Neuronal stem cell (in vitro differentiated cells): Measurements from ENCODE around the gene GDPD5.

Experiments used
- DNase-seq: peaks from one replicate; pipeline ENCODE4 v3.0.0-alpha.2; 2013; ENCODE audit warnings: low spot score
- H2AFZ ChIP-seq: one replicate; pipeline ENCODE4 v1.6.1; 2013; ENCODE audit warnings: mild to moderate bottlenecking, low read length, inconsistent platforms
- H2AK5ac ChIP-seq: 2 replicates; pipeline ENCODE4 v1.6.1; 2013; ENCODE audit warnings: low read depth, mild to moderate bottlenecking, inconsistent platforms, low read length, moderate library complexity, mixed read lengths
- H2BK120ac ChIP-seq: 2 replicates; pipeline ENCODE4 v1.6.1; 2013; ENCODE audit warnings: low read depth, mild to moderate bottlenecking, inconsistent platforms, low read length, moderate library complexity, mixed read lengths
- H2BK12ac ChIP-seq: one replicate; pipeline ENCODE4 v1.6.1; 2013; ENCODE audit warnings: low read length, inconsistent platforms
- H2BK15ac ChIP-seq: 2 replicates; pipeline ENCODE4 v1.6.1; 2013; ENCODE audit warnings: mild to moderate bottlenecking, low read length, inconsistent platforms, mixed read lengths
- H2BK5ac ChIP-seq: one replicate; pipeline ENCODE4 v1.6.1; 2013; ENCODE audit warnings: inconsistent platforms, mild to moderate bottlenecking, low read length, moderate library complexity
- H3K14ac ChIP-seq: one replicate; pipeline ENCODE4 v1.6.1; 2013; ENCODE audit warnings: low read length, inconsistent platforms
- H3K18ac ChIP-seq: 2 replicates; pipeline ENCODE4 v1.6.1; 2013; ENCODE audit warnings: low read length, inconsistent platforms
- H3K23ac ChIP-seq: 2 replicates; pipeline ENCODE4 v1.6.1; 2013; ENCODE audit warnings: low read depth, mild to moderate bottlenecking, mixed read lengths, low read length, inconsistent platforms; ENCODE audit not compliant: poor library complexity
- H3K27ac ChIP-seq: replicated peaks from 3 replicates; pipeline ENCODE4 v1.5.1; 2013; ENCODE audit warnings: low read length, inconsistent platforms
- H3K27me3 ChIP-seq, 3 experiments: 2 replicates each; pipeline ENCODE4 v1.6.1; 2013; ENCODE audit warnings: low read length in 3 of 3, mild to moderate bottlenecking in 2 of 3, inconsistent platforms in 1 of 3, low read depth in 1 of 3, mixed read lengths in 1 of 3, moderate library complexity in 1 of 3; ENCODE audit not compliant: control insufficient read depth in 3 of 3, insufficient read depth in 3 of 3
- H3K36me3 ChIP-seq, 2 donors: replicated peaks in 1 of 2; 2 replicates each; pipeline ENCODE4 v1.6.1; 2013; ENCODE audit warnings: low read length in 2 of 2; ENCODE audit not compliant: control insufficient read depth in 2 of 2, insufficient read depth in 2 of 2
- H3K4ac ChIP-seq: 2 replicates; pipeline ENCODE4 v1.6.1; 2013; ENCODE audit warnings: inconsistent platforms, mild to moderate bottlenecking, low read length, moderate library complexity
- H3K4me1 ChIP-seq, 2 donors: 1 replicate in 1 of 2; 2 replicates in 1 of 2; pipeline ENCODE4 v1.6.1; 2013; ENCODE audit warnings: low read length in 2 of 2, low read depth in 1 of 2; ENCODE audit not compliant: control insufficient read depth in 2 of 2, insufficient read depth in 1 of 2
- H3K4me2 ChIP-seq: one replicate; pipeline ENCODE4 v1.6.1; 2013; ENCODE audit warnings: mild to moderate bottlenecking, low read length, inconsistent platforms; ENCODE audit not compliant: insufficient read depth, poor library complexity, severe bottlenecking
- H3K4me3 ChIP-seq, 2 donors: 2 replicates each; pipeline ENCODE4 v1.5.1; 2013; ENCODE audit warnings: low read length in 2 of 2, mild to moderate bottlenecking in 2 of 2, inconsistent platforms in 1 of 2, moderate library complexity in 1 of 2
- H3K79me1 ChIP-seq: one replicate; pipeline ENCODE4 v1.6.1; 2013; ENCODE audit warnings: low read depth, mild to moderate bottlenecking, inconsistent platforms, low read length, moderate library complexity
- H3K9ac ChIP-seq: one replicate; pipeline ENCODE4 v1.6.1; 2013; ENCODE audit warnings: mild to moderate bottlenecking, low read depth, low read length, inconsistent platforms; ENCODE audit not compliant: poor library complexity
- H3K9me3 ChIP-seq, 2 donors: replicated peaks in 1 of 2; 2 replicates each; pipeline versions ENCODE3 to v1.6.1; 2013; ENCODE audit warnings: low read length in 2 of 2, mild to moderate bottlenecking in 2 of 2, inconsistent platforms in 1 of 2, low read depth in 1 of 2, mixed read lengths in 1 of 2, moderate library complexity in 1 of 2; ENCODE audit not compliant: control insufficient read depth in 2 of 2, insufficient read depth in 1 of 2
- H4K8ac ChIP-seq: one replicate; pipeline ENCODE4 v1.6.1; 2013; ENCODE audit warnings: low read depth, mild to moderate bottlenecking, inconsistent platforms, low read length, moderate library complexity
- H4K91ac ChIP-seq: one replicate; pipeline ENCODE4 v1.6.1; 2013; ENCODE audit warnings: low read length, low read depth, mild to moderate bottlenecking, inconsistent platforms; ENCODE audit not compliant: poor library complexity
- WGBS, 2 donors: extraction: QIAGEN DNeasy Blood & Tissue Kit; methylation state at CpG; one replicate each; pipeline ENCODE4 v1.1.7; 2013; ENCODE audit warnings: missing lambda C conversion rate in 2 of 2, mixed read lengths in 1 of 2; ENCODE audit not compliant: insufficient read length in 2 of 2, insufficient replicate concordance in 1 of 2; ENCODE audit errors: extremely low coverage in 2 of 2; 5-methylcytosine and 5-hydroxymethylcytosine counted together

Gene GDPD5

GRCh38 chr11:75428989-75429640 is 96.6 kb downstream of the GDPD5 start:
- Histone ChIP-seq H4K8ac (no peak overlapping the region), H3K14ac (no peak overlapping the region), H3K4me3 (peak overlapping the region in 1 of 2 donors; percentile 42), H2BK15ac (no peak overlapping the region), H3K4me2 (no peak overlapping the region), H2BK12ac (no peak overlapping the region), H2AK5ac (no peak overlapping the region), H3K18ac (no peak overlapping the region), H3K27ac (no peak overlapping the region), H3K4ac (no peak overlapping the region), H4K91ac (no peak overlapping the region), H2BK120ac (no peak overlapping the region), H2AFZ (peak overlapping the region; percentile 98), H3K9me3 (peaks cover 9 to 13% of the 10 kb centered on the region in 2 donors), H3K4me1 (peaks cover 26 to 33% of the 10 kb centered on the region in 2 donors), H2BK5ac (no peak overlapping the region), H3K27me3 (peaks cover 28 to 46% (median 44%) of the 10 kb centered on the region in 3 experiments), H3K9ac (no peak overlapping the region), H3K36me3 (peaks cover 0 to 1% of the 10 kb centered on the region in 2 donors), H3K79me1 (no peaks in the 10 kb centered on the region), H3K23ac (no peak overlapping the region)
- no CpG with 5 or more reads among the region's 16 CpGs for WGBS, 2 donors
- no peak for DNase-seq

- H3K4me2 ChIP-seq: no peak overlapping the region
- H2AFZ ChIP-seq: no peak overlapping the region
- H3K18ac ChIP-seq: no peak overlapping the region
- peaks cover 9 to 13% of the 10 kb centered on the region in 2 donors for H3K9me3 ChIP-seq
- no peak overlapping the region for H3K4ac ChIP-seq
- H3K14ac ChIP-seq: no peak overlapping the region
- H3K36me3 ChIP-seq: peaks cover 4 to 5% of the 10 kb centered on the region in 2 donors
- no peak overlapping the region for H3K23ac ChIP-seq
- H4K8ac ChIP-seq: no peak overlapping the region
- H3K4me1 ChIP-seq: peaks cover 28 to 30% of the 10 kb centered on the region in 2 donors
- no peak overlapping the region for H3K4me3 ChIP-seq
- H2AK5ac ChIP-seq: no peak overlapping the region
- H2BK5ac ChIP-seq: no peak overlapping the region
- H2BK12ac ChIP-seq: no peak overlapping the region
- H3K79me1 ChIP-seq: no peaks in the 10 kb centered on the region
- H3K27me3 ChIP-seq: peaks cover 28 to 44% (median 43%) of the 10 kb centered on the region in 3 experiments
- WGBS, 2 donors: no CpG with 5 or more reads among the region's 32 CpGs
- H2BK15ac ChIP-seq: no peak overlapping the region
- H3K27ac ChIP-seq: no peak overlapping the region
- H2BK120ac ChIP-seq: no peak overlapping the region
- H4K91ac ChIP-seq: no peak overlapping the region
- no peak for DNase-seq
- H3K9ac ChIP-seq: no peak overlapping the region
These were observed 97.4 kb downstream of the GDPD5 start for GRCh38 chr11:75428281-75428724.

GRCh38 chr11:75427181-75427580 is 98.6 kb downstream of the GDPD5 start:
- Histone ChIP-seq H3K4me2 (no peak overlapping the region), H2AK5ac (no peak overlapping the region), H3K4me3 (no peak overlapping the region), H2AFZ (no peak overlapping the region), H3K27ac (no peak overlapping the region), H3K9ac (no peak overlapping the region), H2BK5ac (no peak overlapping the region), H3K4ac (no peak overlapping the region), H2BK120ac (no peak overlapping the region), H4K8ac (no peak overlapping the region), H3K18ac (peak overlapping the region; percentile 53), H3K79me1 (no peaks in the 10 kb centered on the region), H2BK12ac (no peak overlapping the region), H3K27me3 (peaks cover 28 to 36% (median 35%) of the 10 kb centered on the region in 3 experiments), H3K23ac (no peak overlapping the region), H3K4me1 (peaks cover 18 to 20% of the 10 kb centered on the region in 2 donors), H3K36me3 (peaks cover 14 to 15% of the 10 kb centered on the region in 2 donors), H3K14ac (no peak overlapping the region), H2BK15ac (no peak overlapping the region), H4K91ac (no peak overlapping the region), H3K9me3 (peaks cover 9 to 13% of the 10 kb centered on the region in 2 donors)
- no peak for DNase-seq

- H3K14ac ChIP-seq: no peak overlapping the region
- no peak overlapping the region for H2BK15ac ChIP-seq
- H2BK5ac ChIP-seq: no peak overlapping the region
- no peak overlapping the region for H3K27ac ChIP-seq
- H4K8ac ChIP-seq: no peak overlapping the region
- no peak overlapping the region for H3K23ac ChIP-seq
- no peak overlapping the region for H3K18ac ChIP-seq
- peaks cover 14 to 19% of the 10 kb centered on the region in 2 donors for H3K36me3 ChIP-seq
- H3K4me3 ChIP-seq: no peak overlapping the region
- H2BK120ac ChIP-seq: no peak overlapping the region
- WGBS, 2 donors: no CpG with 5 or more reads among the region's 5 CpGs
- H4K91ac ChIP-seq: no peak overlapping the region
- no peak overlapping the region for H2AK5ac ChIP-seq
- H2AFZ ChIP-seq: no peak overlapping the region
- peaks cover 17 to 20% of the 10 kb centered on the region in 2 donors for H3K4me1 ChIP-seq
- H3K4ac ChIP-seq: no peak overlapping the region
- H3K27me3 ChIP-seq: peaks cover 25 to 31% (median 30%) of the 10 kb centered on the region in 3 experiments
- H3K9ac ChIP-seq: no peak overlapping the region
- H3K4me2 ChIP-seq: no peak overlapping the region
- peaks cover 9 to 13% of the 10 kb centered on the region in 2 donors for H3K9me3 ChIP-seq
- no peak for DNase-seq
- no peaks in the 10 kb centered on the region for H3K79me1 ChIP-seq
- no peak overlapping the region for H2BK12ac ChIP-seq
These were observed 99.0 kb downstream of the GDPD5 start for GRCh38 chr11:75426720-75427086.
